Transverse colon (tissue), 4 donors: ENCODE measurements around the gene UTS2R. TPM values are rescaled to one million over a fixed set of nuclear protein-coding genes. Genes with fewer than 3 reads are reported as not detected.

ENCODE experiments used
- DNase-seq: peaks from one replicate; pipeline ENCODE4 v3.0.0-alpha.2; 2019
- H3K27ac ChIP-seq, 4 donors: fragments of 200-600 bp; sonication (generic); 2 replicates each; pipeline ENCODE4 v1.5.1; 2016 to 2018; ENCODE audit warnings: inconsistent platforms in 4 of 4
- H3K27me3 ChIP-seq: fragments of 200-600 bp; sonication (generic); 2 replicates; pipeline ENCODE4 v1.5.1; 2017; ENCODE audit warnings: inconsistent platforms
- H3K36me3 ChIP-seq, 4 donors: fragments of 200-600 bp; sonication (generic); 2 replicates each; pipeline ENCODE4 v1.5.1; 2017 to 2019; ENCODE audit warnings: inconsistent platforms in 4 of 4
- H3K4me1 ChIP-seq, 4 donors: fragments of 200-600 bp; sonication (generic); 2 replicates each; pipeline ENCODE4 v1.5.1; 2017 to 2020; ENCODE audit warnings: inconsistent platforms in 4 of 4
- H3K4me3 ChIP-seq, 4 donors: fragments of 200-600 bp; sonication (generic); 1 replicate in 1 of 4; 2 replicates in 3 of 4; pipeline versions ENCODE4 v1.5.1 to v1.6.1; 2017 to 2019; ENCODE audit warnings: inconsistent platforms in 4 of 4
- H3K9me3 ChIP-seq, 2 donors: fragments of 200-600 bp; sonication (generic); 2 replicates each; pipeline ENCODE4 v1.5.1; 2017 to 2019; ENCODE audit warnings: inconsistent platforms in 2 of 2
- CTCF ChIP-seq, 5 experiments: fragments of 200-600 bp in 3 of 5; fragments of 450-650 bp in 2 of 5; sonication (generic) in 3 of 5; IDR thresholded peaks; 1 replicate in 2 of 5; 2 replicates in 3 of 5; pipeline ENCODE4 v1.5.1; 2016 to 2017; ENCODE audit warnings: antibody characterized with exemption in 5 of 5, inconsistent platforms in 3 of 5, mild to moderate bottlenecking in 2 of 5, moderate library complexity in 1 of 5
- EP300 ChIP-seq: sonication (generic); formaldehyde crosslinking; IDR thresholded peaks from one replicate; pipeline ENCODE4 v1.6.1; 2017; ENCODE audit warnings: antibody characterized with exemption, low read depth
- POLR2A ChIP-seq: fragments of 450-650 bp; IDR thresholded peaks from one replicate; pipeline ENCODE4 v1.6.1; 2016; ENCODE audit warnings: antibody characterized with exemption, mild to moderate bottlenecking, moderate library complexity
- POLR2AphosphoS5 ChIP-seq, 3 donors: sonication (generic); formaldehyde crosslinking; IDR thresholded peaks; one replicate each; pipeline ENCODE4 v1.6.1; 2016; ENCODE audit warnings: antibody characterized with exemption in 3 of 3
- WGBS, 2 donors: methylation state at CpG; one replicate each; pipeline ENCODE4 v1.1.5; 2018; ENCODE audit warnings: low coverage in 1 of 2; 5-methylcytosine and 5-hydroxymethylcytosine counted together
- in situ Hi-C, 4 donors: fragments of 200-750 bp; cut with MboI; loops; one replicate each; pipeline versions ENCODE4 v1.15.0 to v1.15.1; 2017; ENCODE audit warnings: low sequenced_read_pairs in 3 of 4, low pct_ligation_motif_present in 1 of 4, low pct_unique_long_range_greater_than_20kb in 1 of 4
- intact Hi-C: fragments of 100-400 bp; cut with DNase I; formaldehyde crosslinking; loops from one replicate; pipeline ENCODE4 v1.15.1; 2023; ENCODE audit warnings: low total_unique reads
- total RNA-seq, 4 donors: library from RNA; depleted of rRNA; stranded (reverse); fragments of >200 nt; gene quantifications; one replicate each; pipeline ENCODE4 v1.1.0, GENCODE V29; 2016

UTS2R gene
- total RNA-seq, 4 donors from 2014 or later, result 0.48 TPM; not detected in 3

DNA sequence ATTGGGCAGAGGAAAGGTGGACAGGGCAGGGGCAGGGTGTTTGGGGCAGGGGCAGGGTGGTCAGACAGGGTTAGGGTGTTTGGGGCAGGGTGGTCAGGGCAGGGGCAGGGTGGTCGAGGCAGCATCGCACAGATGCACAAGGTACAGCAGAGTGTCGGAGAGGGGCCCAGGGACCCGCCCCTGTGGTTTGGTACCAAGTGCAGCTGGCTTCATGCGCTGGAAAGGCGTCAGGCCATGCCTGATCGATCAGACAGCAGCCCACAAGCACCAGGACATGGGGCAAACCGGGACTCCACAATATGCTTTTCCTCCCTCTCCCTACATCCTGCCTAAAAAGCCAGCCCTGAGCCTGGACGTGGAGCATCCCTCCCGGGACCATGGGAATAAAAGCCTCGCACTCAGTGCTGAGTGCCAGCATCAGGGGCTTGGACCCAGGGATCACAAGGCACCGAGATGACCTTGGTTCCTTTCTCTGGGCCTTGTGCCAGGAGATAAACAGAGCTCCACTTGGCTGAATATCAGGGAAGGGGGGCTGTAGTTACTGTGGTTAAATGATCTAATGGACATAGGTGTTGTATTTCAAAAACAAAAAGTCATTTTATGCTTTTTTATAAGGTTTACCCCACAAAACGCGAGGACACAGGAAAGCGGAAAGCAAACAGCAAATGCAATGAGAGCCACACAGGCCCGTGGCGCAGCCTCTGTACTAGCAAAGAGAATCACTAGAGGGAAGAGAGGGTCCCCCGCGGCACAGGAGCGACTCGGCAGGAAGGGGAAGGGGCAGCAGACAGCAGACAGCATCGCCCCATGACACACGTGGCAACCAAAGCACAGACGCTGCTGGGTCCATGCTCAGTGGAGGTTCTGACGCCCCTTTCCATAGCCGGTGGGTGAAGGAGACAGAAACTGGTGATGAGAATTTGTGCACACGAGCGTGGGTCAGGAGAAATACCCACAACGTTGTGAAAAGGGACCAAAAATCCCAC lies 41.3 kb downstream of the UTS2R start:
- H3K4me1 ChIP-seq, result peaks cover 2 to 12% (median 8%) of the 10 kb centered on the region in 4 donors
- no peaks in the 10 kb centered on the region for H3K9me3 ChIP-seq
- WGBS, 2 donors, result 82 to 96% methylated on average over 15 to 29 of the region's 29 CpGs
- no peak for DNase-seq
- intact Hi-C loops, result loop anchor here (5.0 kb wide), 1 partner anchor 56 kb away; the partner anchor contains the start of gene TEX19
- H3K27ac ChIP-seq, result no peak overlapping the region
- H3K36me3 ChIP-seq, result no peaks in the 10 kb centered on the region
- H3K27me3 ChIP-seq, result no peaks in the 10 kb centered on the region
- no peak for TF ChIP-seq CTCF (IDR thresholded peaks at IDR 0.05)
- TF ChIP-seq EP300, result no peak
- no peak for TF ChIP-seq POLR2AphosphoS5 (IDR thresholded peaks at IDR 0.05)
- no peak for TF ChIP-seq POLR2A
- in situ Hi-C loops, result loop anchor here in 1 of 4 donors (10.0 kb wide), 1 partner anchor 58 kb away; the partner anchor contains the start of gene TEX19
- H3K4me3 ChIP-seq, result no peak overlapping the region

DNA sequence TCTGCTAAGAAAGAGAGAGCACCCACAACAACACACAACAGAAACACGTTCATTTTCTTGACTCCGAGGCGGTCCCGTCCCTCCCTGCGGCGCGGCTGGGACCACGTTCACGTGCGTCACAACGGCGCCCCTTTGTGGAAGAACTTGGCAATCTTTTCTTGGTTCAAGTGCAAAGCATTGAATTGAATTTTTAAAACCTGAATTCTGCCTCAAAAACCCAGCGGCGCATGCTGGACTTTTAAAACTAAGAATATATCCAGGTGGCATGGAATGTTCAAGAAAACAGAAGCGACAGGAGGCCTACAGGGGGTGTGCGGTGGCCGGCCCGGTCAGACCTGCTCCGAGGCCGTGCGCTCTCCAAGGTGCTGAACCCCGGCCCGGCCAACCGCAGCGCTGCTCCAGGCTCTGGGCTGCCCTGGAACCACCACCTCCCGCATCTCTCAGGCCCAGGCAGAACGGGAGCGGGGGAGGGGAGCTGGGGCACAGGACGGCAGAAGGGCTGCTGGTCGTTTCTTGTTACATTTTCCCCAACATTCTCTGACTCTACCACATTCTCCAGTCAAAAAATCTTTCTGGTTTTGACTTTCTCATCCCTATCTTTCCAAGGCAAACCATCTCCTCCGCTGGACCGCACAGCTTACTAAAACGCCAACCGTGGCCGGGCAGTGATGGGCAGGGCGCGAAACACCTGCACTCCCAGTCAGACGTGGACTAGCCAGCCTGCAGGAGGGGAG lies 43.1 kb downstream of the UTS2R start:
- H3K36me3 ChIP-seq, result no peaks in the 10 kb centered on the region
- 15 to 23% methylated on average over 15 to 38 of the region's 38 CpGs for WGBS, 2 donors
- intact Hi-C loops (loop anchor here (5.0 kb wide), 1 partner anchor 57 kb away; the partner anchor contains the start of gene TEX19), in situ Hi-C loops (loop anchor here in 2 of 4 donors (5.0 to 10.0 kb wide), 2 partner anchors 60 to 62 kb away; partner anchors contain the start of gene TEX19 (in 1 of the 2))
- no peak overlapping the region for H3K4me3 ChIP-seq
- H3K4me1 ChIP-seq, result peaks cover 4 to 23% (median 19%) of the 10 kb centered on the region in 4 donors
- DNase-seq, result peak; percentile 73
- peak; percentile 59 to 83 (median 72) for TF ChIP-seq CTCF (IDR thresholded peaks at IDR 0.05)
- no peak for TF ChIP-seq POLR2A
- no peaks in the 10 kb centered on the region for H3K9me3 ChIP-seq
- H3K27me3 ChIP-seq, result no peaks in the 10 kb centered on the region
- no peak overlapping the region for H3K27ac ChIP-seq

GRCh38 chr17:82415336-82415735 lies 43.8 kb downstream of the UTS2R start:
- in situ Hi-C loops, result loop anchor here in 2 of 4 donors (5.0 to 10.0 kb wide), 2 partner anchors 61 to 63 kb away; partner anchors contain the start of gene TEX19 (in 1 of the 2)
- 94% methylated on average over 19 of the region's 26 CpGs; no CpG with 5 or more reads in 1 of the 2 donors for WGBS, 2 donors
- intact Hi-C loops, result no loop called here

More at GRCh38 chr17:82415336-82415735, 43.8 kb downstream of the UTS2R start:
- no peak overlapping the region for H3K4me3 ChIP-seq
- no peaks in the 10 kb centered on the region for H3K27me3 ChIP-seq
- no peaks in the 10 kb centered on the region for H3K36me3 ChIP-seq
- H3K9me3 ChIP-seq, result no peaks in the 10 kb centered on the region
- DNase-seq, result no peak
- H3K27ac ChIP-seq, result no peak overlapping the region
- no peak for TF ChIP-seq CTCF (IDR thresholded peaks at IDR 0.05)
- no peak for TF ChIP-seq POLR2A
- TF ChIP-seq POLR2AphosphoS5 (IDR thresholded peaks at IDR 0.05), result no peak
- no peak for TF ChIP-seq EP300
- H3K4me1 ChIP-seq, result peaks cover 4 to 26% (median 20%) of the 10 kb centered on the region in 4 donors
